ENCODE data around the gene HOXD12.

DNA sequence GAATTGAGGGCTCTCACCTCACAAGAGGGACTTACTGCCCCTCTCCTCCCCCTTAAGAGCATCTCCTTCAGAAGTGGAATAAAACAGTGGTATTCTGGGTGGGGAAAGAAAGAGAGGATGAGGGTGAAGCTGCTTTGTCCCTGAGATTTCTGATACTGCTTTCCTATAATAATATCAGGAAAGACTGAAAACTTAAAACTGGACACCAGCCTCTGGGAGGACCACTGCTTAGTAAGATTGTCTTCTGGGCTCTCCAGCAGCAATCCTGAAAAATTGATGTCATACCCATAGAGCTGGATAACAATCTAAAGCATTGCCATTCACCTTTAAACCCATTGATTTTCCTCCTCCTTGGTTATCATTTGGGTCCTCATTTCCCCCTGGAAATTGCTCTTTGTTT, 47.0 kb downstream of the HOXD12 start:
- TF ChIP-seq, protein P1, sequence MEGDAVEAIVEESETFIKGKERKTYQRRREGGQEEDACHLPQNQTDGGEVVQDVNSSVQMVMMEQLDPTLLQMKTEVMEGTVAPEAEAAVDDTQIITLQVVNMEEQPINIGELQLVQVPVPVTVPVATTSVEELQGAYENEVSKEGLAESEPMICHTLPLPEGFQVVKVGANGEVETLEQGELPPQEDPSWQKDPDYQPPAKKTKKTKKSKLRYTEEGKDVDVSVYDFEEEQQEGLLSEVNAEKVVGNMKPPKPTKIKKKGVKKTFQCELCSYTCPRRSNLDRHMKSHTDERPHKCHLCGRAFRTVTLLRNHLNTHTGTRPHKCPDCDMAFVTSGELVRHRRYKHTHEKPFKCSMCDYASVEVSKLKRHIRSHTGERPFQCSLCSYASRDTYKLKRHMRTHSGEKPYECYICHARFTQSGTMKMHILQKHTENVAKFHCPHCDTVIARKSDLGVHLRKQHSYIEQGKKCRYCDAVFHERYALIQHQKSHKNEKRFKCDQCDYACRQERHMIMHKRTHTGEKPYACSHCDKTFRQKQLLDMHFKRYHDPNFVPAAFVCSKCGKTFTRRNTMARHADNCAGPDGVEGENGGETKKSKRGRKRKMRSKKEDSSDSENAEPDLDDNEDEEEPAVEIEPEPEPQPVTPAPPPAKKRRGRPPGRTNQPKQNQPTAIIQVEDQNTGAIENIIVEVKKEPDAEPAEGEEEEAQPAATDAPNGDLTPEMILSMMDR (IDR thresholded peaks at IDR 0.05), result no peak
- TF ChIP-seq POLR2AphosphoS5 (IDR thresholded peaks at IDR 0.05; ENCODE audit: low read depth, low read length), result no peak
- TF ChIP-seq, protein P2, sequence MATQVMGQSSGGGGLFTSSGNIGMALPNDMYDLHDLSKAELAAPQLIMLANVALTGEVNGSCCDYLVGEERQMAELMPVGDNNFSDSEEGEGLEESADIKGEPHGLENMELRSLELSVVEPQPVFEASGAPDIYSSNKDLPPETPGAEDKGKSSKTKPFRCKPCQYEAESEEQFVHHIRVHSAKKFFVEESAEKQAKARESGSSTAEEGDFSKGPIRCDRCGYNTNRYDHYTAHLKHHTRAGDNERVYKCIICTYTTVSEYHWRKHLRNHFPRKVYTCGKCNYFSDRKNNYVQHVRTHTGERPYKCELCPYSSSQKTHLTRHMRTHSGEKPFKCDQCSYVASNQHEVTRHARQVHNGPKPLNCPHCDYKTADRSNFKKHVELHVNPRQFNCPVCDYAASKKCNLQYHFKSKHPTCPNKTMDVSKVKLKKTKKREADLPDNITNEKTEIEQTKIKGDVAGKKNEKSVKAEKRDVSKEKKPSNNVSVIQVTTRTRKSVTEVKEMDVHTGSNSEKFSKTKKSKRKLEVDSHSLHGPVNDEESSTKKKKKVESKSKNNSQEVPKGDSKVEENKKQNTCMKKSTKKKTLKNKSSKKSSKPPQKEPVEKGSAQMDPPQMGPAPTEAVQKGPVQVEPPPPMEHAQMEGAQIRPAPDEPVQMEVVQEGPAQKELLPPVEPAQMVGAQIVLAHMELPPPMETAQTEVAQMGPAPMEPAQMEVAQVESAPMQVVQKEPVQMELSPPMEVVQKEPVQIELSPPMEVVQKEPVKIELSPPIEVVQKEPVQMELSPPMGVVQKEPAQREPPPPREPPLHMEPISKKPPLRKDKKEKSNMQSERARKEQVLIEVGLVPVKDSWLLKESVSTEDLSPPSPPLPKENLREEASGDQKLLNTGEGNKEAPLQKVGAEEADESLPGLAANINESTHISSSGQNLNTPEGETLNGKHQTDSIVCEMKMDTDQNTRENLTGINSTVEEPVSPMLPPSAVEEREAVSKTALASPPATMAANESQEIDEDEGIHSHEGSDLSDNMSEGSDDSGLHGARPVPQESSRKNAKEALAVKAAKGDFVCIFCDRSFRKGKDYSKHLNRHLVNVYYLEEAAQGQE (IDR thresholded peaks at IDR 0.05; ENCODE audit: insufficient read depth in 1 of 2, low read depth in 2 of 2, low read length in 1 of 2), result no peak
- TF ChIP-seq SIN3A (IDR thresholded peaks at IDR 0.05; ENCODE audit: borderline replicate concordance, insufficient read depth, low read depth, low read length), result no peak
- TF ChIP-seq TCF7L2 (IDR thresholded peaks at IDR 0.05; ENCODE audit: low read depth, low read length), result no peak

Data from Panc1 (cell line).